Measurements from ENCODE around the gene PIGQ.

PIGQ gene

DNA sequence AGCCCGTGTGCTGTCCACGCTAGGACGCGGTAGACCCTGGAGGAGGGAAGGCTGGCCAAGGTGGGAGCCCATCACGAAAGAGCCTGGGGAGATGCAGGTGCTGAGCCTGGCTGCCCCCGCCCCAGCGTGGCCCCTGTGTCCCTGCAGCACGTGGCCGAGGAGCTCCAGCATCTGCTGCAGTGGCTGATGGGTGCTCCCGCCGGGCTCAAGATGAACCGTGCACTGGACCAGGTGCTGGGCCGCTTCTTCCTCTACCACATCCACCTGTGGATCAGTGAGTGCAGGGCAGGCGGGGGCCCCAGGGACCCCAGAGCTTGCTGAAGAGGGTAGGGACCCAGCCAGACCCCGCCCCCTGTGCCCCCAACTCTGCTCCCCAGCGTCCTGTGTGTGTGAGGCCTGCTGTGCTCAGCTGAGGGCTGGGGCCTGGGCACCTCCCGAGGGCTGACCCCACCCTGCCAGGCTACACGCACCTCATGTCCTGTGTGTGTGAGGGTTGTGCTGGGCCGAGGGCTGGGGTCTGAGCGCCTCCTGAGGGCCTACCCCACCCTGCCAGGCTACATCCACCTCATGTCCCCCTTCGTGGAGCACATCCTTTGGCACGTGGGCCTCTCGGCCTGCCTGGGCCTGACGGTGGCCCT, 8.6 kb downstream of the PIGQ start:
- TF ChIP-seq, protein P1, sequence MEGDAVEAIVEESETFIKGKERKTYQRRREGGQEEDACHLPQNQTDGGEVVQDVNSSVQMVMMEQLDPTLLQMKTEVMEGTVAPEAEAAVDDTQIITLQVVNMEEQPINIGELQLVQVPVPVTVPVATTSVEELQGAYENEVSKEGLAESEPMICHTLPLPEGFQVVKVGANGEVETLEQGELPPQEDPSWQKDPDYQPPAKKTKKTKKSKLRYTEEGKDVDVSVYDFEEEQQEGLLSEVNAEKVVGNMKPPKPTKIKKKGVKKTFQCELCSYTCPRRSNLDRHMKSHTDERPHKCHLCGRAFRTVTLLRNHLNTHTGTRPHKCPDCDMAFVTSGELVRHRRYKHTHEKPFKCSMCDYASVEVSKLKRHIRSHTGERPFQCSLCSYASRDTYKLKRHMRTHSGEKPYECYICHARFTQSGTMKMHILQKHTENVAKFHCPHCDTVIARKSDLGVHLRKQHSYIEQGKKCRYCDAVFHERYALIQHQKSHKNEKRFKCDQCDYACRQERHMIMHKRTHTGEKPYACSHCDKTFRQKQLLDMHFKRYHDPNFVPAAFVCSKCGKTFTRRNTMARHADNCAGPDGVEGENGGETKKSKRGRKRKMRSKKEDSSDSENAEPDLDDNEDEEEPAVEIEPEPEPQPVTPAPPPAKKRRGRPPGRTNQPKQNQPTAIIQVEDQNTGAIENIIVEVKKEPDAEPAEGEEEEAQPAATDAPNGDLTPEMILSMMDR (conservative IDR thresholded peaks at IDR 0.05): no peak
- no peak overlapping the region for H3K27ac ChIP-seq

DNA sequence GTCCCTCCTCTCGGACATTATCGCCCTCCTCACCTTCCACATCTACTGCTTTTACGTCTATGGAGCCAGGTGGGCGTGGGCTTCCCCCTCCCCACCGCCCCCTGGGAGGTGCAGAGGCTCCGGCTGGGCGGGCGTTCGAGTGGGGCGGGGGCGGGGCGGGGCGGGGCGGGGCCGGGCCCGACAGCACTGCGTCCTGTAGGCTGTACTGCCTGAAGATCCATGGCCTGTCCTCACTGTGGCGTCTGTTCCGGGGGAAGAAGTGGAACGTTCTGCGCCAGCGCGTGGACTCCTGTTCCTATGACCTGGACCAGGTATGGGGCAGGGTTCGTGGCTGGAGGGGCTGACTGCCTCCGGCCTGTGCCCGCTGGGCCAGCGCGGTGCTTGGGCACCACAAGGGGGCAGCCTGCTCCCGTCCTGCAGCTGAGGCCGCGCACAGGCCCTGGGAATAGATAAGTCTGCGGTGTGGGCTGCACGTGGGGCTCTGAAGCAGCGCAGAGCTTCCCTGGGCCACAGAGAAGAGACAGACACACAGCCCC, 9.2 kb downstream of the PIGQ start:
- H3K27ac ChIP-seq: no peak overlapping the region
- TF ChIP-seq, protein P1 (conservative IDR thresholded peaks at IDR 0.05): peak; percentile 24; the same call in 1 of the 2 replicates

DNA sequence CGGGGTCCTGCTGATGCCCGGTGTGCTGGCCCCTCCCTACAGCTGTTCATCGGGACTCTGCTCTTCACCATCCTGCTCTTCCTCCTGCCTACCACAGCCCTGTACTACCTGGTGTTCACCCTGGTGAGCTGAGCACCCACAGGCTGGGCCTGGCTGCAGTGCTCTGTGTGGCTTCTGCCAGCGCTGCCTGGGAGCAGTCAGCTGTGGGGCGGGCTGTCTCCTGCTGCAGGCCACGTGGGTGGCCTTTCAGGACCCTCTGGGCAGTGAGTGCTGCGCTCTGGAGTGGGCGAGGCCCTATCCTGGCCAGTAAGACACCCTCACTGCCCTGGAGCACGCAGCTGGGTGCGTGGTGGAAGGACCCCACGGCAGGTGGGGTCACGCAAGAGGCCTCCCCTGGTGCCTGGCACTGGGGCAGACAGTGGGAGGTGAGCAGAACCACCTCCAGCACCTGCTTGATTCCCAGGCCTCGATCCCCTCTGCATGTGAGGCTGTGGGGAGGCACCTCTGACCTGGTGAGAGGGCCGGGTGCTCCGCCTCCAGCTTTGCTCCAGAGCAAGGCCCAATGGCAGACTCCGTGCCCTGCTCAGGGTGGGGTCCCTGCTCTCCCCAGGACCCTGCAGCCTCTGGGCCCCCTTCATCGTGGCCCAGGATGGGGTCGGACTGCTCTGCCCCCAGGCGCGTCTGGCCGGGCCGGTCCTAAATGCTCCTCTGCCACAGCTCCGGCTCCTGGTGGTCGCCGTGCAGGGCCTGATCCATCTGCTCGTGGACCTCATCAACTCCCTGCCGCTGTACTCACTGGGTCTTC, 10.6 kb downstream of the PIGQ start:
- TF ChIP-seq, protein P1 (conservative IDR thresholded peaks at IDR 0.05): no peak
- no peak overlapping the region for H3K27ac ChIP-seq

DNA sequence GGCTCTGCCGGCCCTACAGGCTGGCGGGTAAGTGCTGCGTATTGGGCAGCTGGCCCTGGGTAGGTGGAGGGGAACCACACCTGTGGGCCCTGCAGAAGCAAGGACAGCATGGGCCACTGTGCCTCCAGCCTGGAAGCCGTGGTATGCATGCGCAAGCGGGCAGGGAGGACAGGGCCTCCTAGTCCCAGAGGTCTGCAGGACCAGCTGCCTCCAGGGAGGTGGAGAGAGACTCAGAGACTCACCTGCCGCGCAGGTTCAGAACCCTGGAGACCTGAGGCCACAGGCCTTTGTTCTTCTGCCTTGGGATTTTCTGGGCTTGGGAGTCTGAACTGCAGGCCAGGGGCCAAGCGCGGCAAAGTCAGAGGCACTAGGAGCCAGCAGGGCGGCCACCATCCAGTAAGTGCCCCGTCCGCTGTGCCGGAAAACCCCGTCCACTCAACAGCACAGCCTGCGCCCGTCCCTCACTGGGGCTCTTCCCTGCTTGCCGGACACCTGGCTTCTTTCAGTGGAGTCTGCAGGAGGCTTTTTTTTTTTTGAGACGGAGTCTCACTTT, 11.3 kb downstream of the PIGQ start:
- no peak overlapping the region for H3K27ac ChIP-seq
- TF ChIP-seq, protein P1 (conservative IDR thresholded peaks at IDR 0.05): no peak

DNA sequence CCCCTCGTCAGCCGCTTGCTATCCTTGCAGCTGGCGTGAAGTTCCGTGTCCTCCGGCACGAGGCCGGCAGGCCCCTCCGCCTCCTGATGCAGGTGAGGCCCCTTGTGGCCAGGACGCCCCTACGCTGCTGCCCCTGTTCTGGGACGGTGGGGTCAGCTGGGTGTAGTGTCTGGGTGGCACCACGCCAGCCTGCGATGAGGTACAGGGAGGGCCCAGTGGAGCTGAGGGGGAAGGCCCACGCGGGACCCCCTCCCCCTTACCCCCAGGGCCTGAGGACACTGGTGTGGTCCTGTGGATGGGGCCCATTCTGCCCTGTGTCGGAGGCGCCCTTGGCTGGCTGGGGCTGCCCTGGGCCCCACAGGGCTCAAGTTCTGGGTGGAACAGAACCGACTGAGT, 12.4 kb downstream of the PIGQ start:
- H3K27ac ChIP-seq: no peak overlapping the region
- TF ChIP-seq, protein P1 (conservative IDR thresholded peaks at IDR 0.05): no peak

DNA sequence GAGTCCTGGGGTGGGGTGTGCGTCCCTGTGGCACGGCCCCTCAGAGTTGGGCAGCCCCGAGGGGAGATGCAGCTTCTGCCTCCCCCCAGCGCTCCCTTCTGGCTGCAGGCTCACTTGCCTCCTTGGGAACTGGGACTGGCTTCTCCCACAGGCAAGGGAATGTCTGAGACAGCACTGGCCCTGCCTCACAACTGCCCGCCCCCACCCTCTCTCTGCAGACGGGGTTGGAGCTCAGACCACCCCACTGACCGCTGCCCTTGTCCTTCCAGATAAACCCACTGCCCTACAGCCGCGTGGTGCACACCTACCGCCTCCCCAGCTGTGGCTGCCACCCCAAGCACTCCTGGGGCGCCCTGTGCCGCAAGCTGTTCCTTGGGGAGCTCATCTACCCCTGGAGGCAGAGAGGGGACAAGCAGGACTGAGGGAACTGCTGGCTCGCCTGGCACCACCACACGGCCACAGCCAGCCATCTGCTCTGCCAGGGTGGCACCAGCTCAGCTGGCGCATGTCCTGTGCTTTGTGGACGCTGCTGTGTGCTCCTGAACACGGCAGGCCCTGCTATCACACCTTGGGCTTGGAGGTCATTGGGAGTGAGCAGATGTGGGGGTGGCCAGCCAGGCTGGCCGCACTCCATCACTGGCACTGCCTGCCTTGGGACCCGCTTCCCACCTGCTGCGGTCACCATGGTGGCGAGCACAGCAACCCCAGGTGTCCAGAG, 13.0 kb downstream of the PIGQ start:
- TF ChIP-seq, protein P1 (conservative IDR thresholded peaks at IDR 0.05): no peak
- H3K27ac ChIP-seq: no peak overlapping the region

DNA sequence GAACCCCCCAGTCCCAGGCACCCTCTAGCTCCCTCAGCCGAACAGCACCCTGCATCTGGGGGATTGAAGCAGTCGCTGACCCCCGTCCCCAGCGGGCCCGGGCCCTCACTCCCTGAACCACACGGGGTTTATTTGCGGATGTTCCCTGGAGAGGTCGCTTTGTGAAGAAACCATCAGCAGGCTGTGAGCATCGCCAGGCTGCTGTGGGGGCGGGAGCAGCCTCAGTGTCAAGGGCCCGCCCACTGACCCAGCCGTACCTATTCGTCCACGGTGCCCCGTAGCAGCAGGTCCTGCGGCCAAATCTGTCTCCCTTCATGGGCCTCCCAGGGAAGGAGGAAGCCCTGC, 13.7 kb downstream of the PIGQ start:
- no peak overlapping the region for H3K27ac ChIP-seq
- TF ChIP-seq, protein P1 (conservative IDR thresholded peaks at IDR 0.05): no peak

All from VCaP (cell line).